Muscle layer of colon (tissue), 2 donors: ENCODE results near the gene AHRR.
"Not testable (repeated sequence)": the region's sequence is repeated elsewhere in the genome, so short reads cannot be mapped to it uniquely, and the experiment has no call there.

Experiments used
- H3K27ac ChIP-seq: one replicate; pipeline ENCODE4 v1.7.0; 2013; ENCODE audit warnings: low read depth, mild to moderate bottlenecking, low read length, moderate library complexity
- H3K27me3 ChIP-seq, 2 donors: one replicate each; pipeline ENCODE4 v1.7.0; 2013; ENCODE audit warnings: low read length in 2 of 2, mild to moderate bottlenecking in 2 of 2; ENCODE audit not compliant: insufficient read depth in 2 of 2, control insufficient read depth in 1 of 2
- H3K36me3 ChIP-seq: one replicate; pipeline ENCODE4 v1.7.0; 2013; ENCODE audit warnings: mild to moderate bottlenecking, low read length; ENCODE audit not compliant: insufficient read depth
- H3K4me1 ChIP-seq: one replicate; pipeline ENCODE4 v1.7.0; 2013; ENCODE audit warnings: mild to moderate bottlenecking, low read length; ENCODE audit not compliant: insufficient read depth
- H3K4me3 ChIP-seq, 2 donors: one replicate each; pipeline ENCODE4 v1.7.0; 2013; ENCODE audit warnings: low read length in 2 of 2, low read depth in 1 of 2, mild to moderate bottlenecking in 1 of 2, moderate library complexity in 1 of 2
- H3K9ac ChIP-seq: one replicate; pipeline ENCODE4 v1.7.0; 2013; ENCODE audit warnings: low read length
- H3K9me3 ChIP-seq: one replicate; pipeline ENCODE4 v1.7.0; 2013; ENCODE audit warnings: mild to moderate bottlenecking, low read length
- donor health status: abdominal sarcoma.
- donor health status: Adenocarcinoma of cecum.

Gene AHRR

DNA sequence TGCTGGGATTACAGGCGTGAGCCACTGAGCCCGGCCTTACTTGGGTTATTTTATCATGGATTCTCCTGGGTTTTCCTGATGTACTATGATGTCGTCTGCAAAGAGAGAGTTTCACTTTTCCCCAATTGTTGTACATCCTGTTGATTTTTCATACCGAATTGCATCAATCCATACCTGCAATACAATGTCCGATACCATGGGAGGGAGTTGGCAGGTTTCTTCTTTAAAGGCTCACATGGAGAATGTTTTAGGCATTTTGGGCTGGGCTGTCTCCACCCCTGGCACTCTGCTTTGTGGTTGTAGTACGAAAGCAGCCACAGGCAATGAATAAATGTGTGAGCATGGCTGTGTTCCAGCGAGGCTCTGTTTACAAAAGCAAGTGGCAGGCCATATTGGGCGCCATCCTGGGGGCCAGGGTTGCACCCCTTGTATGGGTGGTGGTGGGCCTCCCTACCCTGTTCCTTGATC is 86.3 kb downstream of the AHRR start:
- H3K36me3 ChIP-seq = no peaks in the 10 kb centered on the region
- no peak overlapping the region for H3K4me3 ChIP-seq
- no peaks in the 10 kb centered on the region for H3K4me1 ChIP-seq
- no peaks in the 10 kb centered on the region for H3K27me3 ChIP-seq
- no peak overlapping the region for H3K27ac ChIP-seq
- no peaks in the 10 kb centered on the region for H3K9me3 ChIP-seq
- no peak overlapping the region for H3K9ac ChIP-seq

GRCh38 chr5:410911-411517 is 89.5 kb downstream of the AHRR start:
- Histone ChIP-seq H3K36me3 (no peaks in the 10 kb centered on the region), H3K27me3 (no peaks in the 10 kb centered on the region), H3K9me3 (no peaks in the 10 kb centered on the region), H3K9ac (no peak overlapping the region), H3K4me1 (no peaks in the 10 kb centered on the region), H3K27ac (no peak overlapping the region), H3K4me3 (no peak overlapping the region)

- H3K27ac ChIP-seq = no peak overlapping the region
These were observed 90.2 kb downstream of the AHRR start for GRCh38 chr5:411728-412127.

GRCh38 chr5:414991-415927 is 93.7 kb downstream of the AHRR start:
- H3K9me3 ChIP-seq, H3K27ac ChIP-seq, H3K36me3 ChIP-seq, H3K27me3 ChIP-seq, H3K4me1 ChIP-seq, H3K9ac ChIP-seq, H3K4me3 ChIP-seq: not testable (repeated sequence)

More at GRCh38 chr5:411728-412127, 90.2 kb downstream of the AHRR start:
- no peaks in the 10 kb centered on the region for H3K36me3 ChIP-seq
- no peak overlapping the region for H3K4me3 ChIP-seq
- H3K9me3 ChIP-seq = no peaks in the 10 kb centered on the region
- H3K27me3 ChIP-seq = no peaks in the 10 kb centered on the region
- H3K4me1 ChIP-seq = no peaks in the 10 kb centered on the region
- H3K9ac ChIP-seq = no peak overlapping the region

DNA sequence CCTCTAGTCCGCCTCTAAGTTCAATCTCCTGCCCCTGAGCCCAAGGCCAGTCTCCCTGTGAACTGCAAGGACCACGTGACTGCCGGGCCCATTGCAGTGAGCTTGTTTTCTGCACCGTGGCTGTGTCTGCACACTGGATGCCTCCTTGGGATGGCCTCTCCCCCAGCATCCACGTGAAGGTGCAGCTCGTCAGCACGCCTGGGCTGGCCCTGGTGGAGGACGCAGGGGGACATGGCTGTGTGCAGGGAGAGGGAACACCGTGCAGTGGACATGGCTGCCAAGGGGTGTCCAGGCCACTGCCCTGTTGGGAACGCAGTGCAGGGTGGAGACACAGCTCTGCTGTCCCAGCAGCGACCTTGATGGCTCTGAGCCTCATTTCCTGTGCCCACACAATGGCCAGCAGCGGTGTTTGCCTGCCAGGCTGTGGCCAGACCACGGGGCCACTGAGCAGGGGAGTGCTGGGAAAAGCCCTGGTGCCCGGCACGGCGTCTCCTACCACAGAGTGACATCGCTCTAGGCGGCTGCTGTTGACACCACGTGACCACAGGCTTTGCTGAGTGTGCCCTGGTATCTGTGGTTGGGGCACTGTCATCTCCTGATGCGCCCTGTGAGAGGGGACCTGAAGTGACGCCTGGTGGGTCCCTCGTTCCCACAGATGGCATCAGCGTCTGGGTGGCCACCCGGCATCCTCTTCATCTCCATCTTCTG is 94.6 kb downstream of the AHRR start:
- no peak overlapping the region for H3K9ac ChIP-seq
- no peaks in the 10 kb centered on the region for H3K4me1 ChIP-seq
- no peak overlapping the region for H3K27ac ChIP-seq
- no peak overlapping the region for H3K4me3 ChIP-seq
- no peaks in the 10 kb centered on the region for H3K27me3 ChIP-seq
- H3K36me3 ChIP-seq = no peaks in the 10 kb centered on the region
- H3K9me3 ChIP-seq = no peaks in the 10 kb centered on the region

GRCh38 chr5:416636-416960 is 95.1 kb downstream of the AHRR start:
- H3K27ac ChIP-seq = no peak overlapping the region
- no peaks in the 10 kb centered on the region for H3K4me1 ChIP-seq
- no peaks in the 10 kb centered on the region for H3K36me3 ChIP-seq
- no peaks in the 10 kb centered on the region for H3K27me3 ChIP-seq
- no peaks in the 10 kb centered on the region for H3K9me3 ChIP-seq
- no peak overlapping the region for H3K9ac ChIP-seq
- no peak overlapping the region for H3K4me3 ChIP-seq

- no peak overlapping the region for H3K4me3 ChIP-seq
- H3K9ac ChIP-seq = no peak overlapping the region
- no peaks in the 10 kb centered on the region for H3K36me3 ChIP-seq
- no peaks in the 10 kb centered on the region for H3K27me3 ChIP-seq
- H3K9me3 ChIP-seq = no peaks in the 10 kb centered on the region
- no peak overlapping the region for H3K27ac ChIP-seq
- no peaks in the 10 kb centered on the region for H3K4me1 ChIP-seq
These were observed 96.0 kb downstream of the AHRR start for GRCh38 chr5:417301-418161.

DNA sequence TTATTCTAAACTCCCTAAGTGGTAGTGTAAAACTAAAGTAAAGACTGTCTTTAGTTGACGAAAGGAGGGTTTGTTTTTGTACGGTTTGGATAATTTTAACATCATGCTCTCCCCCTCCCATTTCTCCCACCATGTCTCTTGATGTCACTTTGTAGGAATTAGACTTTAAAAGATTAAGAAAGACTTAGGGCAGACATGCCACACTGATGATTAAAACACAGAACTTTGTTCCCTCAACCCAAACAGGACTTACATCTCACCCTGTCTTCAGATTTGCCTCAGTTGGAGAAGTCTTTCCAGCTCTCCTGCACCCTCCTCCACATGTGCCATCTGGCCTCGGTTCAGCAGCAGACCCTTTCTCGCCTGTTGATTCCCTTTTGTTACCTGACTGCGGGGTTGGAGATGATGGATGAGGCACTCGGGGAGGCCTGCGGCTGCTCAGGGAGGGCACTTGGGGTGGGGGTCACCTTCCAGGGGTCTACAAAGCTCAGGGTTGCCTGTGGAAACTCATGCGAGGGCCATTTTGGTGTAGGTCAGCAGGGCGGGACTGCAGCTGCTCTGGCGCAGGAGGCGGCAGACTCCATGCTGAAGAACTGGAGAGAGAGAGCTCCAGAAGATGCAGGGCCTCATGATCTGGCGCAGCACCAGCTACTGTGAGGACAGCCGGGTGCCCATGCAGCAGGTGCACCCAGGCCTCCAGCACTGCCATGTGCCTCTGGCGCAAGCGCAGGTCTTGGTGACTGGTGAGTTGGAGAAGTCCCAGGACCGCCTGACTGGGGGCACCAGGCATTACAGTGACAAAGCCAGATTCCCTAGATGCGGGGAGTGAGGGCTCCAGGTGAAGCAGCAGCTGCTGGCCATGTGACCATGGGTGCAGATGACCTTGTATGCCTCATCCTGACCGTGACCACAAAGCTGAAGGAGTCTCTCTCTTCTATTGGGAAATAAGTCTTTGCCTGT is 96.9 kb downstream of the AHRR start:
- no peaks in the 10 kb centered on the region for H3K27me3 ChIP-seq
- no peak overlapping the region for H3K4me3 ChIP-seq
- no peaks in the 10 kb centered on the region for H3K4me1 ChIP-seq
- no peak overlapping the region for H3K9ac ChIP-seq
- no peaks in the 10 kb centered on the region for H3K9me3 ChIP-seq
- H3K27ac ChIP-seq = no peak overlapping the region
- no peaks in the 10 kb centered on the region for H3K36me3 ChIP-seq

GRCh38 chr5:419970-420369 is 98.5 kb downstream of the AHRR start:
- H3K4me3 ChIP-seq = no peak overlapping the region
- no peaks in the 10 kb centered on the region for H3K27me3 ChIP-seq
- no peaks in the 10 kb centered on the region for H3K4me1 ChIP-seq
- no peaks in the 10 kb centered on the region for H3K36me3 ChIP-seq
- H3K27ac ChIP-seq = no peak overlapping the region
- H3K9ac ChIP-seq = no peak overlapping the region
- H3K9me3 ChIP-seq = no peaks in the 10 kb centered on the region

GRCh38 chr5:420632-421286 is 99.2 kb downstream of the AHRR start:
- H3K36me3 ChIP-seq = no peaks in the 10 kb centered on the region
- no peak overlapping the region for H3K9ac ChIP-seq
- no peak overlapping the region for H3K4me3 ChIP-seq
- no peak overlapping the region for H3K27ac ChIP-seq
- H3K27me3 ChIP-seq = no peaks in the 10 kb centered on the region
- no peaks in the 10 kb centered on the region for H3K4me1 ChIP-seq
- no peaks in the 10 kb centered on the region for H3K9me3 ChIP-seq
